HepG2 (cell line): ENCODE results near the gene DHX29. TPM values are rescaled to one million over a fixed set of nuclear protein-coding genes. Genes with fewer than 3 reads are reported as not detected.
A peak's percentile ranks its signal among the peaks of the same experiment; 100 is the strongest.

Experiments
- AFF4 ChIP-seq: sonication (generic); formaldehyde crosslinking; IDR thresholded peaks from 2 replicates; pipeline ENCODE4 v1.4.0; 2020; ENCODE audit warnings: missing genetic modification reagents
- FOXA1 ChIP-seq, 2 experiments: fragments of 450-650 bp in 1 of 2; sonication (generic) in 1 of 2; formaldehyde crosslinking in 1 of 2; IDR thresholded peaks; 2 replicates each; pipeline versions ENCODE4 v1.4.0 to v1.6.1; 2016 to 2020; ENCODE audit warnings: missing genetic modification reagents in 1 of 2
- FOXA3 ChIP-seq: IDR thresholded peaks from 2 replicates; pipeline ENCODE4 v1.6.1; 2016; ENCODE audit warnings: missing genetic modification reagents, missing compliant biosample characterization
- FOXP1 ChIP-seq, 2 experiments: fragments of 450-650 bp in 1 of 2; IDR thresholded peaks; 2 replicates each; pipeline ENCODE4 v1.6.1; 2017 to 2018; ENCODE audit warnings: antibody characterized with exemption in 1 of 2
- FOXP4 ChIP-seq: sonication (generic); formaldehyde crosslinking; IDR thresholded peaks from 2 replicates; pipeline ENCODE4 v1.4.0; 2020; ENCODE audit warnings: missing genetic modification reagents
- NR2F1 ChIP-seq, 2 experiments: fragments of 450-650 bp in 1 of 2; formaldehyde crosslinking in 1 of 2; IDR thresholded peaks; 2 replicates each; pipeline versions ENCODE4 v1.5.0 to v1.6.1; 2016 to 2020; ENCODE audit warnings: mild to moderate bottlenecking in 1 of 2, missing compliant biosample characterization in 1 of 2, missing genetic modification reagents in 1 of 2, moderate library complexity in 1 of 2
- SMARCE1 ChIP-seq: fragments of 450-650 bp; IDR thresholded peaks from 2 replicates; pipeline ENCODE4 v1.6.1; 2017; ENCODE audit warnings: borderline replicate concordance
- SOX6 ChIP-seq, 2 experiments: fragments of 450-650 bp in 1 of 2; sonication (generic) in 1 of 2; formaldehyde crosslinking in 1 of 2; IDR thresholded peaks; 2 replicates each; pipeline versions ENCODE4 v1.4.0 to v1.6.1; 2017 to 2020; ENCODE audit warnings: antibody characterized with exemption in 1 of 2, mild to moderate bottlenecking in 1 of 2, missing genetic modification reagents in 1 of 2
- ZNF142 ChIP-seq: sonication (generic); formaldehyde crosslinking; IDR thresholded peaks from 2 replicates; pipeline ENCODE4 v1.4.0; 2020; ENCODE audit warnings: missing genetic modification reagents
- ZNF619 ChIP-seq: sonication (generic); formaldehyde crosslinking; IDR thresholded peaks from 2 replicates; pipeline ENCODE4 v1.4.0; 2020; ENCODE audit warnings: mild to moderate bottlenecking, missing genetic modification reagents
- ZNF784 ChIP-seq: sonication (generic); formaldehyde crosslinking; IDR thresholded peaks from 2 replicates; pipeline ENCODE4 v1.5.1; 2020; ENCODE audit warnings: missing genetic modification reagents, mild to moderate bottlenecking, borderline replicate concordance
- polyA plus RNA-seq, 8 experiments: library from polyadenylated mRNA; depleted of rRNA in 3 of 8; stranded (reverse) in 7 of 8; unstranded in 1 of 8; fragments of >200 nt; fragmentation: Illumina TruSeq in 4 of 8; extraction: Trizol in 4 of 8; gene quantifications; 2 replicates each; pipeline versions ENCODE4 v1.2.1 to v1.2.3, GENCODE V29; 2011 to 2016; ENCODE audit warnings: low read depth in 4 of 8, missing spikeins in 1 of 8, mixed read lengths in 1 of 8; ENCODE audit not compliant: insufficient read depth in 1 of 8
- total RNA-seq, 5 experiments: library from RNA; depleted of rRNA; stranded (reverse); fragments of >200 nt; fragmentation: Illumina TruSeq; extraction: Trizol; gene quantifications; 2 replicates each; pipeline ENCODE4 v1.2.3, GENCODE V29; 2016; ENCODE audit warnings: low read depth in 1 of 5

Gene DHX29
- total and polyA plus RNA-seq, 2 of the 13 experiments (the other 11 are each of a cell fraction or from before 2014, with no cell fraction given), result 1.9 to 22.0 TPM

- no peak for TF ChIP-seq ZNF784
- TF ChIP-seq SMARCE1, result no peak
- no peak for TF ChIP-seq ZNF142 (CRISPR knock-in tag)
- no peak for TF ChIP-seq NR2F1 (CRISPR knock-in tag; IDR thresholded peaks at IDR 0.05)
- TF ChIP-seq FOXP1 (IDR thresholded peaks at IDR 0.05), result no peak
- peak; percentile 38; the same call in 1 of the 2 replicates for TF ChIP-seq FOXP1 (CRISPR knock-in tag; IDR thresholded peaks at IDR 0.05)
- no peak for TF ChIP-seq FOXA1 (IDR thresholded peaks at IDR 0.05)
- TF ChIP-seq FOXA1 (CRISPR knock-in tag; IDR thresholded peaks at IDR 0.05), result peak; percentile 51
- no peak for TF ChIP-seq ZNF619 (CRISPR knock-in tag)
- 0 out of 2 replicates have a peak, but pooled peaks have one; percentile 26 for TF ChIP-seq FOXP4 (CRISPR knock-in tag)
- TF ChIP-seq FOXA3 (CRISPR knock-in tag), result peak; percentile 43
- TF ChIP-seq AFF4 (CRISPR knock-in tag), result no peak
- no peak for TF ChIP-seq SOX6 (IDR thresholded peaks at IDR 0.05)
- TF ChIP-seq SOX6 (CRISPR knock-in tag; IDR thresholded peaks at IDR 0.05), result peak; percentile 33; the same call in 1 of the 2 replicates
These were observed 16.5 kb upstream of the DHX29 start (continued) for GRCh38 chr5:55324006-55324405.
